PC-3 (cell line): Measurements from ENCODE around the gene LRRC7.

Experiments
- CTCF ChIP-seq: fragments of 300-600 bp; sonication (generic); conservative IDR thresholded peaks from 2 replicates; pipeline ENCODE4 v1.5.1; 2017; ENCODE audit warnings: antibody characterized with exemption, low read depth, mild to moderate bottlenecking, low read length
- EZH2phosphoT487 ChIP-seq: fragments of 300-600 bp; sonication (generic); IDR thresholded peaks from 2 replicates; pipeline ENCODE4 v1.6.1; 2018; ENCODE audit warnings: mild to moderate bottlenecking, antibody characterized with exemption, low read length, borderline replicate concordance

- TF ChIP-seq CTCF (no peak), EZH2phosphoT487 (no peak)
These were observed 426.1 kb downstream of the LRRC7 start for GRCh38 chr1:69993810-69994209.
